Measurements from ENCODE around the gene ZNF500.

Gene ZNF500

DNA sequence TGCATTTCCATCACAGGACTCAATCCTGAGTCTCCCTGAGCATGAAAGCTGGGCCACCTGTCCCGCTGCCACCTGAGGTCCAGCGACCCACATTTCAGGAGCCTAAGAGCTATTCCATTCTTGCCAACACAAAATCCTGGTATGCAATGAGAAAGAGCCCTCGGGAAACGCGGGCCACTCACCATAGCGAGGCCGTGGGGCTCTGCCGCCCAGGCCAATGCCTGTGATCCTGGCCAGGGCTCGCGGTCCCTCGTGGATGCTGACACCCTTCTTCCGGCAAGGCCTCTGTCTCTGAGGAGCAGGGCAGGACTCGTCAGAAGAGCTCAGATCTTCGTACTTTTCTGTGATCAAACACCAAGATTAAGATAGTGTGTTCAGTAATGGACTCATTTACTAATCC is 62.0 kb downstream of the ZNF500 start:
- DNase-seq (ENCODE audit: low read depth, low spot score) = no peak

DNA sequence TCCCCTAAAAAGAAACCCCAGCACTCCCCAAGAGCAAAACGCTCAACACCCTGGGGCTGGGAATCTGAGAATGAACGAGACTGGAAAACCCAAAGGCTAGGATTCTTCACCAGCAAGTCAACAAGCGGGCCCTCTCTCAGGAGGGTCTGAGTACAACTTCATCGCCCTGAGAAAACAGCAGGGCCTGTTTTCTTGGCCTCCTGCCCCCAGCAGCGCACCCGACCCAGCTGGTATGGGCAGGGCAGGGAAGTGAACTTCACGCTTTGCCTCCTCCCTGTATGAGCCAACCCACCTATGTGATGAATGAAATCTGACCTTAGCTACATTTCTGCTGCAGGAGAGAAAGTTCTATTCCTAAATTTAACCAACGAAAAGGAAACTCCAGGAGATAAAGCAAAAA is 62.5 kb downstream of the ZNF500 start:
- DNase-seq (ENCODE audit: low read depth, low spot score) = no peak

DNA sequence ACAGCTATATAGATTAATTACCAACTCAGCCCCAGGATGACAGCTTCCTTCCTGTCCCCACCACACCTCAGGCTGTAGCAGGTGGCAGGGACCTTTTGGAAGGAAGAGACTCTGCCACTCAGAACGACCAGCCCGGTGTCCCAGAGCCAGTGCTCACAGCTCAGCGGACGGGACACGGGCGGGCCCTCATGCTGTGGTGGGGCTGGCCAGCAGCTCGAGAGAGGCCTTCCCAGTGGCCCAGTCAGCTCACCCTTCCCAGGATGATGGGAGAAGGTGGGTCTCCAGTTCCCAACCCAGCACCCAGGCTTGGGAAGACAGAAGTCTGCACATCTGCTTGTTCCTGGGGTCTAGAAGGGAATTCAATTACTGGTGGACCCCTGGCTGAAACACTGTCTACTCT is 63.1 kb downstream of the ZNF500 start:
- DNase-seq (ENCODE audit: low read depth, low spot score) = no peak

DNA sequence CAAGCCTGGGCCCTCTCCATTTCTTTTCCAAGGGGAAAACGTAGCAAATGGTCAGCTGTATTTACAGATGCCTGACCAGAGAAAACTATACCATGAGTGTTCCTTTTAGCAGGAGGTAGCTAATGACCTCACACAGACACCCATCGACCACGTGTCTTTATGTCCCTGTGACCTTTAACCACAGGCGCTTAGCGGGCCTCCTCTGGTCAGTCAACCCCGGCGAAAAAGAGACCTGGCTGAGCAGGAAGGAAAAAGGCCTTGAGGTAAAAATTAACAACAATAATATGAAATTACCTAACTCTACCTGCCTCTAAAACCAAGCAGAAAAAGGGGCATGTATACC is 64.5 kb downstream of the ZNF500 start:
- DNase-seq (ENCODE audit: low read depth, low spot score) = no peak

DNA sequence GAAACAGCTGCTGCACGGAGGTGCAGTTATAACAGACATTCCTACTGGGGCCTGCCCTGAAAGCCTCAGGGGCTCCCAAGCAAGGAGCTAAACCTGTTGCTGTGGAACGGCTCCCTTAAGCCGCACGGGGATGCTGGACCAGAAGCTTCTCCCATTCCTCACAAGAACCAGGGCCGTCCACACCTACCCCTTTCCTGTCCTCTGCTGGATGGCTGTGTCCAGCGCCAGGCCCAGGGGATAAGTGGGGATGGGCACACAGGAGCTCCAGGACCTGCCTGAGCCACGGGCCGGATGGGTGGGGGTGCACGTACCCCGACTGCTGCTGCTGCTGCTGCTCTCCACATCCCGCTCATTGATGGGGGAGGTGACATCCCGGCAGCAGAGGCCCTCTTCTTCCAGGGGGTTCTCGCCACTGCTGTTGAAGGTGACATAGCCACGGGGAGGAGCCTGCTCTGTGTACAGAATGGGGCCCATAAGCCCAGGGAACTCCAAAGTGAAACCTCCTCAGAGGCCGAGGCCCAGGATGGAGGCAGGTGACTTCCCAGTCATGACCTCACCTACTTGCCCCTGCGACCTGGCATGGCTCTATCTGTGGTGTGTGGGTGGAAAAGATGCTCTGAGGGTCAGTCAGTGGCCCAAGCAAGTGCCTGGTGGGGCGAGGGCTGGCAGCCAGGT is 65.0 kb downstream of the ZNF500 start:
- DNase-seq (ENCODE audit: low read depth, low spot score) = no peak

DNA sequence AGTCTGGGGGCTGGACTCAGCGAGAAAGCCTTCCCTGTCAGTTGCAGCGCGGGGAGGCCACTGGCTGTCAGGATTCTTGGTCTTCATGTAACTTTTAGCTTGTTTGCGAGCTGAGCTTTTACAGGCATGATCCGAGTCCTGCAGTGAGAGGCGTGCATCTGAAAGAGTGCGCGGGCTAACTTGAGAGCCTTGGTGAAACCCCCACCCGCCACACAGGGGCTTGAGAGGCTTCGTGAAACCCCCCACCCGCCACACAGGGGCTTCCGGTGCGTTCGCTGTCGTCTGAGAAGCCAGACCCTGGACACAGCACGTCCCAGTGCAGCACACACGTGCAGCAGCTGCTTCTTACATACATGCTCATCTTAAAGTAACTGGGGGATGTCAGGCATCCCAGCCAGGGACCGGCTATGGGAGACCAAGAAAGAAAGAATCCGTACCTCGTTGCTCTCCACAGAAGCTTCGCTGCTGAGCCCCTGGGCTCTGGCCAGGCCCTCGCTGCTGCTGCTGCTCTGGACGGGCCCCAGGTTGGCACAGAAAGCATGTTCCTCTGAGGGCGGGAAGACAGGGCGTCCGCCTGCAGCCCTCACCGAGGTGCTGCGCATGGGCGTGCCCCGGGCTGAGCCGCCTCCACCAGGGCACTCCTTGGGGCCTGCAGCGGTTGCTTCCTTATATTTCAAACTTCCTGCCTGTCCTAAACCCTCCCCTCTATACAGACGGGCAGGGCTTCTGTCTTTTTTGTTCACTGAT is 65.8 kb downstream of the ZNF500 start:
- DNase-seq (ENCODE audit: low read depth, low spot score) = no peak

DNA sequence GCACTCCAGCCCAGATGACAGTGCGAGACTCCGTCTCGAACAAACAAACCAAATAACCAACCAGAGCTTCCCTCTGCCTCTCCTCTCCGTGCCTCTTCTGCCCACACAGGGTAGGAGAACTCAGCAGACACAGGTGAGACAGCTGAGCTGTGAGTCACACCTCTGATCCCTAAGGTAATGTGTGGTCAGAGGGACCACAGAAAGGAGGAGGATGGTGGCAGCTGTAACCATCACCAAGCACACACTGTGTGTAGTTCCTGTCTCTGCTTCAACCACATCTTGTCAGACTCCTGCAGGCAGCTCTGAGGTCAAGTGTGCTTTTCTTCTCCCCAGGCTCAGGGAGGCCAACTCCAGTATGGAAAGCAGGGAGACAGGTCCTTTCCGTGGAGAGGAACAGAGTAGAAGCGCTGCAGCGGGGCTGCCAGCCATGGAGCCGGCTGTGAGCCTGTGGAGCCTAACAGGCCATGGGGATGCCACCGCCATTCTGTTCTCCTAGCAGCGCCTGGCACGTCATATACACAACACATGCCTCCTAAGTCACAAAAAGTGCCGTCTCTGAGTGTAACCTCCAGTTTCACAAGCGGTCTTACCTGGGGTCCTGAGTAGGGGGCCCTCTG is 66.5 kb downstream of the ZNF500 start:
- no peak for DNase-seq (ENCODE audit: low read depth, low spot score)

DNA sequence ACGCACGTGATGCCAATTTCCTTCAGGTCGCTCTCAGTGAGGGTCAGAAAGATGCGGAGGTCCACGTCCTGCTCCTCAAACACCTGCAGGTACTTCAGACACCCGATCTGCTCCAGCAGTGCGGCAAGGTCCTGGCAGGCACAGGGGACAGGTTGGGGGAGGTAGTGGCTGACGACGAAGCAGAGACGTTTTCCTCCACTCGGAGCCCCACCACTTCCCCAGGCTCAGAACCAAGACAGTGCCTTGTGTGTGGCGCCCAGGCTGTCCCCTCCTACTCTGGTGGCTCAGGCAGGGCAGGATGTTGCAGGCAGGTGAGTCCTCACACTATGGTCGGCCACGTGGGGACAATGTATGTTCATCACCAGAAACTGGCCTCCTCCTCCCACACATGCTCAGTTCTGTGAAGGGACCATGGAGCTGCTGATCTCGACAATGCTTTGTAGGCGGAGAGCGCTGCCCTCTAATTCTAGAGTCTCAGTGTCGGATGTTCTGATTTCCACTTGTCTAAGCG is 67.9 kb downstream of the ZNF500 start:
- DNase-seq (ENCODE audit: low read depth, low spot score) = no peak

DNA sequence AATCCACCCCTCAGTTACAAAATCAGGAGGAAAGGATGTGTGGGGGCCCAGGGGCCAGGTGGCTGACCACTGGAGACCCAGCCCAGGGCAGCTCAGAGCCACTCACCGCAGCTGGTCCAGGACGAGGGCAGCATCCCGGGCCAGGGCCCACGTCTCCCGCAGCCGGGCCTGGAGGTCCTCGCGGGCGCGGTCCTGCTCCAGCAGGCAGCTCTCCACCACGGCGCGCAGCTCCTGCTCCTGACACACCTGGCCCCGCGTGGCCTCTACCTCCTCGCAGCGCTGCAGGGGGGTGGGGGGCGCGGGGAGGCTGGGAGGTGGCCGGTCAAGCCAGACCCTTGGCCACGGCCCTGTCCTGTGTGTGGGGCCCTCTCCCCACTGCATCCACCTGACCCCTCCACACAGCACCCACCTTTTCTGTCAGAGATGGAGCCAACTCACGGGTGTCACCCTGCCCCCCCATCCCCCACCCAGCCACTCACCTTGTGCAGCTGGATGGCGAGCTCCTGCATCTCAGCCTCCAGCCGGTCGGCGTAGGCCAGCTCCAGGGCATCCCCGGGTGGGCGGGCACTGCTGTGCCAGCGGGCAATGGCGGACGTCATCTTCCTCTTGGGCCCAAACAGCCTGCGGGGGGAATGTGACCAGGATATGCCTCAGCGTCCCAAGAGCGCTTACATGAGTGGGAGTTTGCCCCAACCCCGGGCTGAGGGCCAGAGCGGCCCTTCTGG is 68.5 kb downstream of the ZNF500 start:
- no peak for DNase-seq (ENCODE audit: low read depth, low spot score)
